Measurements from ENCODE around the gene DEXI.

- TF ChIP-seq CTCF (IDR thresholded peaks at IDR 0.05), result no peak
- TF ChIP-seq ZFX (IDR thresholded peaks at IDR 0.05; ENCODE audit: borderline replicate concordance), result no peak
Measured at GRCh38 chr16:10888320-10888937, 53.8 kb downstream of the DEXI start.

All from 22Rv1 (cell line).